ENCODE data around the gene LCN9.

Gene LCN9

GRCh38 chr9:135616619-135617537 is 46.2 kb upstream of the LCN9 start:
- TF ChIP-seq TAF1 (IDR thresholded peaks at IDR 0.05; ENCODE audit: borderline replicate concordance, insufficient read depth, low read length) (no peak), REST (IDR thresholded peaks at IDR 0.05; ENCODE audit: insufficient read depth in 1 of 2, low read depth in 2 of 2, low read length in 2 of 2) (no peak), POLR2AphosphoS5 (IDR thresholded peaks at IDR 0.05; ENCODE audit: low read depth, low read length) (no peak), SIN3A (IDR thresholded peaks at IDR 0.05; ENCODE audit: borderline replicate concordance, insufficient read depth, low read length) (no peak), FOXP2 (optimal IDR thresholded peaks at IDR 0.05; ENCODE audit: borderline replicate concordance, extremely low read depth, extremely low read length, insufficient read depth) (no peak)

DNA sequence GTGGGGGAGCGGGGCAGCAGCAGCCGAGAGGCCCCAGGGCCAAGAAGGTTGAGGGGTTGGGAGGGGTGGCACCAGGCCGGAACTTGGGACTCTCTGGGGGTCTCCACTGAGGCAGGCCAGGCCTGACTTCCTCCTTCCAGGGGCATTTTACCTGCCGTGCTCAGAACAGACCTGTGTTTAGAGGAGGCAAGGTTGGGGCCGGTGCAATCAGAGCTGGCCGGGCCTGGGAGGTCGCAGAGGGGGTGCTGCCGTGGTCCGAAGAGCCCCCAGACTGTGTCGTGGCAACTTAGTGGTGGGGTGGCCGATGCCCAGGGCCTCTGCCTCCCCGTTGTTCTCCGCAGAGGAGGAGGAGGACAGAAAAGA is 45.6 kb upstream of the LCN9 start:
- no peak for TF ChIP-seq SIN3A (IDR thresholded peaks at IDR 0.05; ENCODE audit: borderline replicate concordance, insufficient read depth, low read length)
- TF ChIP-seq REST (IDR thresholded peaks at IDR 0.05; ENCODE audit: insufficient read depth in 1 of 2, low read depth in 2 of 2, low read length in 2 of 2): no peak
- no peak for TF ChIP-seq TAF1 (IDR thresholded peaks at IDR 0.05; ENCODE audit: borderline replicate concordance, insufficient read depth, low read length)
- TF ChIP-seq POLR2AphosphoS5 (IDR thresholded peaks at IDR 0.05; ENCODE audit: low read depth, low read length): no peak

GRCh38 chr9:135617991-135618411 is 45.1 kb upstream of the LCN9 start:
- TF ChIP-seq POLR2AphosphoS5 (IDR thresholded peaks at IDR 0.05; ENCODE audit: low read depth, low read length) (no peak), SIN3A (IDR thresholded peaks at IDR 0.05; ENCODE audit: borderline replicate concordance, insufficient read depth, low read length) (no peak)

- TF ChIP-seq TAF1 (IDR thresholded peaks at IDR 0.05; ENCODE audit: borderline replicate concordance, insufficient read depth, low read length): no peak
- no peak for TF ChIP-seq POLR2AphosphoS5 (IDR thresholded peaks at IDR 0.05; ENCODE audit: low read depth, low read length)
- no peak for TF ChIP-seq FOXP2 (optimal IDR thresholded peaks at IDR 0.05; ENCODE audit: borderline replicate concordance, extremely low read depth, extremely low read length, insufficient read depth)
- no peak for TF ChIP-seq REST (IDR thresholded peaks at IDR 0.05; ENCODE audit: insufficient read depth in 1 of 2, low read depth in 2 of 2, low read length in 2 of 2)
- TF ChIP-seq SIN3A (IDR thresholded peaks at IDR 0.05; ENCODE audit: borderline replicate concordance, insufficient read depth, low read length): no peak
Measured at GRCh38 chr9:135618866-135619598, 44.1 kb upstream of the LCN9 start.

DNA sequence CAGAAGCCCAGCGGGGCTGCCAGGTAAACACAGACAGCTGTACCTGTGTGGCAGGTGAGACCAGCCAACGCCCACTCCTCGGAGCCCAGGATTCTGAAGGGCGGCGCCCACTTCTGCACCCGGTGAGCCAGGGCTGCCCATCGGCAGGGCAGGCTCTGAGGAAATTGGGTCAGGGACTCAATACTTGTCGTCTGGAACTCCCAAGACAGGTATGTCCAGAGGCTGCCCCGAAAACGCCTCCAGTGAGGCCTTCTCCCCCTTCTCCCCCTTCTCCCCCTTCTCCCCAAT is 43.6 kb upstream of the LCN9 start:
- no peak for TF ChIP-seq SIN3A (IDR thresholded peaks at IDR 0.05; ENCODE audit: borderline replicate concordance, insufficient read depth, low read length)

- TF ChIP-seq TAF1 (IDR thresholded peaks at IDR 0.05; ENCODE audit: borderline replicate concordance, insufficient read depth, low read length) (no peak), REST (IDR thresholded peaks at IDR 0.05; ENCODE audit: insufficient read depth in 1 of 2, low read depth in 2 of 2, low read length in 2 of 2) (no peak), SIN3A (IDR thresholded peaks at IDR 0.05; ENCODE audit: borderline replicate concordance, insufficient read depth, low read length) (no peak), POLR2AphosphoS5 (IDR thresholded peaks at IDR 0.05; ENCODE audit: low read depth, low read length) (no peak), FOXP2 (optimal IDR thresholded peaks at IDR 0.05; ENCODE audit: borderline replicate concordance, extremely low read depth, extremely low read length, insufficient read depth) (no peak)
Measured at GRCh38 chr9:135620558-135620957, 42.6 kb upstream of the LCN9 start.
